Endodermal cell (in vitro differentiated cells): ENCODE results near the gene ARL6. TPM values are rescaled to one million over a fixed set of nuclear protein-coding genes. Genes with fewer than 3 reads are reported as not detected.

ENCODE experiments used
- DNase-seq: peaks from one replicate; pipeline ENCODE4 v3.0.0-alpha.2; 2017
- H3K27ac ChIP-seq: 2 replicates; pipeline ENCODE4 v1.5.1; 2013; ENCODE audit warnings: mild to moderate bottlenecking, low read depth, low read length, moderate library complexity
- H3K27me3 ChIP-seq: 2 replicates; pipeline ENCODE4 v1.6.1; 2013; ENCODE audit warnings: mild to moderate bottlenecking, low read length, moderate library complexity; ENCODE audit not compliant: insufficient read depth, control insufficient read depth, poor library complexity, severe bottlenecking
- H3K36me3 ChIP-seq: 2 replicates; pipeline ENCODE4 v1.7.0; 2013; ENCODE audit warnings: mild to moderate bottlenecking, low read length, moderate library complexity; ENCODE audit not compliant: control insufficient read depth, insufficient read depth
- H3K4me1 ChIP-seq: one replicate; pipeline ENCODE4 v1.7.0; 2013; ENCODE audit warnings: low read length; ENCODE audit not compliant: control insufficient read depth, insufficient read depth
- H3K4me3 ChIP-seq: 2 replicates; pipeline ENCODE4 v1.5.1; 2013; ENCODE audit warnings: mild to moderate bottlenecking, low read length, moderate library complexity
- H3K9ac ChIP-seq: 2 replicates; pipeline ENCODE4 v1.6.1; 2013; ENCODE audit warnings: mild to moderate bottlenecking, low read length, moderate library complexity; ENCODE audit not compliant: poor library complexity, severe bottlenecking; ENCODE audit errors: extremely low read depth
- H3K9me3 ChIP-seq: 2 replicates; pipeline ENCODE4 v1.6.1; 2013; ENCODE audit warnings: mild to moderate bottlenecking, low read length, moderate library complexity; ENCODE audit not compliant: control insufficient read depth
- H3K27ac Mint-ChIP-seq: 2 replicates; pipeline ENCODE4 v1.8.0; 2020; ENCODE audit warnings: mixed read lengths
- H3K27me3 Mint-ChIP-seq: 2 replicates; pipeline ENCODE4 v1.8.0; 2021; ENCODE audit warnings: mild to moderate bottlenecking, mixed read lengths; ENCODE audit not compliant: insufficient read depth
- H3K36me3 Mint-ChIP-seq: 2 replicates; pipeline ENCODE4 v1.8.0; 2020; ENCODE audit warnings: low read depth, mixed read lengths
- H3K4me1 Mint-ChIP-seq: 2 replicates; pipeline ENCODE4 v1.8.0; 2020; ENCODE audit warnings: mixed read lengths
- H3K4me3 Mint-ChIP-seq: 2 replicates; pipeline ENCODE4 v1.8.0; 2020; ENCODE audit warnings: mild to moderate bottlenecking, moderate library complexity, mixed read lengths
- H3K9me3 Mint-ChIP-seq: 2 replicates; pipeline ENCODE4 v1.8.0; 2020; ENCODE audit warnings: mild to moderate bottlenecking, mixed read lengths
- CTCF ChIP-seq: fragments of 200-600 bp; sonication (generic); conservative IDR thresholded peaks from 2 replicates; pipeline ENCODE4 v1.5.0; 2021; ENCODE audit warnings: antibody characterized with exemption, mild to moderate bottlenecking
- WGBS, 2 experiments: methylation state at CpG; one replicate each; pipeline versions ENCODE4 v1.1.5 to v1.1.7; 2013; ENCODE audit warnings: missing lambda C conversion rate in 2 of 2, mixed read lengths in 1 of 2; ENCODE audit not compliant: insufficient coverage in 1 of 2, insufficient read length in 1 of 2; 5-methylcytosine and 5-hydroxymethylcytosine counted together
- total RNA-seq, 2 donors: library from RNA; stranded (reverse); fragmentation: NEBNext Ultra II Directional in 1 of 2; extraction: Animal tissue kit (Norgen Biotek cat#: 25700) in 1 of 2; gene quantifications; 2 replicates in 1 of 2; 3 replicates in 1 of 2; pipeline ENCODE4 v1.2.1, GENCODE V29; 2021

ARL6 gene
- total RNA-seq, 2 donors from 2014 or later: 11.1 to 15.7 TPM

GRCh38 chr3:97825101-97825500 lies 60.5 kb downstream of the ARL6 start:
- Mint-ChIP-seq H3K4me1 (peaks cover 20% of the 10 kb centered on the region), H3K27ac (no peak overlapping the region)
- WGBS, 2 experiments: 94 to 100% methylated on average over 1 of the region's 1 CpG

GRCh38 chr3:97827741-97828471 lies 63.3 kb downstream of the ARL6 start:
- H3K9me3 Mint-ChIP-seq: peaks cover 4% of the 10 kb centered on the region
- H3K27me3 ChIP-seq: peaks cover 6% of the 10 kb centered on the region
- no peaks in the 10 kb centered on the region for H3K4me1 ChIP-seq
- TF ChIP-seq CTCF: no peak
- H3K27ac Mint-ChIP-seq: no peak overlapping the region
- no peak overlapping the region for H3K27ac ChIP-seq
- H3K4me3 Mint-ChIP-seq: no peak overlapping the region
- H3K4me3 ChIP-seq: no peak overlapping the region
- H3K9ac ChIP-seq: no peak overlapping the region
- peaks cover 6% of the 10 kb centered on the region for H3K36me3 Mint-ChIP-seq
- H3K36me3 ChIP-seq: no peaks in the 10 kb centered on the region
- 95% methylated on average over 2 of the region's 2 CpGs; no CpG with 5 or more reads in 1 of the 2 experiments for WGBS, 2 experiments
- DNase-seq: no peak
- H3K4me1 Mint-ChIP-seq: peaks cover 22% of the 10 kb centered on the region
- H3K9me3 ChIP-seq: no peaks in the 10 kb centered on the region
- peaks cover 7% of the 10 kb centered on the region for H3K27me3 Mint-ChIP-seq

More at GRCh38 chr3:97825101-97825500, 60.5 kb downstream of the ARL6 start:
- H3K27me3 ChIP-seq: peaks cover 26% of the 10 kb centered on the region
- TF ChIP-seq CTCF: no peak
- H3K4me3 ChIP-seq: no peak overlapping the region
- peaks cover 23% of the 10 kb centered on the region for H3K27me3 Mint-ChIP-seq
- no peak for DNase-seq
- no peaks in the 10 kb centered on the region for H3K9me3 Mint-ChIP-seq
- no peaks in the 10 kb centered on the region for H3K9me3 ChIP-seq
- H3K4me1 ChIP-seq: peaks cover under 1% of the 10 kb centered on the region
- no peaks in the 10 kb centered on the region for H3K36me3 ChIP-seq
- H3K4me3 Mint-ChIP-seq: no peak overlapping the region
- H3K27ac ChIP-seq: no peak overlapping the region
- H3K36me3 Mint-ChIP-seq: no peaks in the 10 kb centered on the region
- H3K9ac ChIP-seq: no peak overlapping the region

- H3K27ac Mint-ChIP-seq: no peak overlapping the region
- Histone ChIP-seq H3K27me3 (no peaks in the 10 kb centered on the region), H3K9me3 (no peaks in the 10 kb centered on the region), H3K9ac (no peak overlapping the region), H3K4me1 (no peaks in the 10 kb centered on the region), H3K36me3 (no peaks in the 10 kb centered on the region), H3K4me3 (no peak overlapping the region), H3K27ac (no peak overlapping the region)
- 82% methylated on average over 2 of the region's 2 CpGs; no CpG with 5 or more reads in 1 of the 2 experiments for WGBS, 2 experiments
- H3K9me3 Mint-ChIP-seq: peaks cover 4% of the 10 kb centered on the region
- no peaks in the 10 kb centered on the region for H3K27me3 Mint-ChIP-seq
- TF ChIP-seq CTCF: no peak
- peaks cover 6% of the 10 kb centered on the region for H3K36me3 Mint-ChIP-seq
- H3K4me1 Mint-ChIP-seq: peaks cover 10% of the 10 kb centered on the region
- H3K4me3 Mint-ChIP-seq: no peak overlapping the region
- no peak for DNase-seq
These were observed 64.6 kb downstream of the ARL6 start for GRCh38 chr3:97829198-97829597.
